GM12878 (cell line): Measurements from ENCODE around the gene ESR1. TPM values are rescaled to one million over a fixed set of nuclear protein-coding genes. Genes with fewer than 3 reads are reported as not detected.

Source experiments
- ATAC-seq: fragments of 200-7000 bp; cut with Tn5 transposase; 3 replicates; pipeline ENCODE4 v1.9.1; 2020; ENCODE audit warnings: mild to moderate bottlenecking, moderate library complexity
- BruUV-seq: library from RNA; stranded (reverse); fragments of 400-500 nt; replicated peaks from 2 replicates; lab custom pipeline; 2021; lab: Mats Ljungman, UMichigan
- CTCF ChIA-PET: fragments of 300-600 bp; sonication (Branson Sonifier 250); formaldehyde crosslinking; extraction: SDS; loops from one replicate; lab custom pipeline; 2021; ENCODE audit warnings: inconsistent platforms; lab: Yijun Ruan, JAX
- POLR2A ChIA-PET: fragments of 350-600 bp; formaldehyde crosslinking; extraction: SDS; loops from one replicate; lab custom pipeline; 2021; ENCODE audit warnings: inconsistent platforms; lab: Charles Lee
- RAD21 ChIA-PET: fragments of 300-600 bp; sonication (Branson Sonifier 250); formaldehyde crosslinking; loops from one replicate; lab custom pipeline; 2023; ENCODE audit warnings: antibody characterized with exemption; ENCODE audit not compliant: unreplicated experiment; lab: Charles Lee
- SMC1A ChIA-PET: fragments of 300-600 bp; sonication (Branson Sonifier 250); formaldehyde crosslinking; loops from one replicate; lab custom pipeline; 2023; ENCODE audit not compliant: unreplicated experiment, uncharacterized antibody; lab: Charles Lee
- DNase-seq: peaks from one replicate; pipeline ENCODE4 v3.0.0-alpha.2; 2011; ENCODE audit warnings: low read depth, low spot score
- FAIRE-seq: peaks from 3 replicates; lab custom pipeline; 2011; peaks lifted over from hg19 to GRCh38; lab: Jason Lieb, UNC
- H2AFZ ChIP-seq: 2 replicates; pipeline ENCODE4 v1.6.0; 2011; ENCODE audit warnings: low read depth, low read length, control low read depth; ENCODE audit not compliant: control insufficient read depth
- H3K27ac ChIP-seq: 2 replicates; pipeline ENCODE4 v1.5.1; 2011; ENCODE audit warnings: control low read depth; ENCODE audit not compliant: control insufficient read depth, insufficient read depth
- H3K27me3 ChIP-seq, 2 experiments: replicated peaks in 1 of 2; 2 replicates each; pipeline versions ENCODE4 v1.6.0 to v1.6.1; 2011; ENCODE audit warnings: low read length in 1 of 2; ENCODE audit not compliant: control insufficient read depth in 2 of 2, insufficient read depth in 2 of 2
- H3K36me3 ChIP-seq, 2 experiments: 2 replicates each; pipeline ENCODE4 v1.5.1; 2011; ENCODE audit warnings: low read length in 1 of 2; ENCODE audit not compliant: control insufficient read depth in 2 of 2, insufficient read depth in 2 of 2
- H3K4me1 ChIP-seq: 2 replicates; pipeline ENCODE4 v1.6.1; 2011; ENCODE audit warnings: mild to moderate bottlenecking, low read length, moderate library complexity, mixed read lengths; ENCODE audit not compliant: control insufficient read depth, insufficient read depth
- H3K4me2 ChIP-seq: 2 replicates; pipeline ENCODE4 v1.6.0; 2011; ENCODE audit warnings: control low read depth; ENCODE audit not compliant: control insufficient read depth, insufficient read depth
- H3K4me3 ChIP-seq: fragments of 200-600 bp; sonication (generic); 2 replicates; pipeline ENCODE4 v1.5.1; 2016
- H3K79me2 ChIP-seq: 2 replicates; pipeline ENCODE4 v1.6.0; 2011; ENCODE audit warnings: low read length; ENCODE audit not compliant: control insufficient read depth, insufficient read depth
- H3K9ac ChIP-seq: 2 replicates; pipeline ENCODE4 v1.8.0; 2011; ENCODE audit warnings: low read length, control low read depth, mixed read lengths; ENCODE audit not compliant: control insufficient read depth, insufficient read depth
- H3K9me3 ChIP-seq: replicated peaks from 3 replicates; pipeline ENCODE4 v1.5.1; 2011; ENCODE audit warnings: mild to moderate bottlenecking, low read length; ENCODE audit not compliant: control insufficient read depth, insufficient read depth
- H4K20me1 ChIP-seq: 2 replicates; pipeline ENCODE4 v1.6.0; 2011; ENCODE audit not compliant: control insufficient read depth, insufficient read depth
- BMI1 ChIP-seq: fragments of 450-650 bp; IDR thresholded peaks from 2 replicates; pipeline ENCODE4 v1.6.1; 2016; ENCODE audit warnings: mild to moderate bottlenecking, moderate library complexity, borderline replicate concordance
- IKZF2 ChIP-seq, 2 experiments: fragments of 450-650 bp; IDR thresholded peaks; 2 replicates each; pipeline ENCODE4 v1.6.1; 2017; ENCODE audit warnings: mild to moderate bottlenecking in 2 of 2, moderate library complexity in 2 of 2
- MEF2A ChIP-seq: IDR thresholded peaks from 2 replicates; pipeline ENCODE4 v1.6.1; 2011; ENCODE audit warnings: low read depth, mild to moderate bottlenecking, low read length, moderate library complexity; ENCODE audit not compliant: insufficient read depth
- NR2C2 ChIP-seq: IDR thresholded peaks from 2 replicates; pipeline ENCODE4 v1.6.1; 2011; ENCODE audit warnings: borderline replicate concordance, low read depth; ENCODE audit not compliant: control insufficient read depth, insufficient read length
- PML ChIP-seq: IDR thresholded peaks from 2 replicates; pipeline ENCODE4 v1.6.1; 2012; ENCODE audit warnings: low read length, inconsistent platforms
- RBBP5 ChIP-seq: fragments of 200-600 bp; sonication (generic); conservative IDR thresholded peaks from 2 replicates; pipeline ENCODE4 v1.6.1; 2016
- SIN3A ChIP-seq: IDR thresholded peaks from 2 replicates; pipeline ENCODE4 v1.6.1; 2012; ENCODE audit warnings: low read depth, low read length, improper control_type of control experiment
- WGBS: methylation state at CpG from one replicate; pipeline ENCODE4 v1.1.6; 2016; ENCODE audit warnings: low lambda C conversion rate; ENCODE audit not compliant: insufficient replicate concordance, insufficient coverage; ENCODE audit errors: missing lambda C conversion rate; 5-methylcytosine and 5-hydroxymethylcytosine counted together
- in situ Hi-C: fragments of 300-500 bp; cut with MboI; formaldehyde crosslinking; loops from 9 replicates; pipeline ENCODE4 v1.14.3; 2018; ENCODE audit warnings: mixed read lengths
- intact Hi-C: fragments of 100-400 bp; cut with micrococcal nuclease; formaldehyde crosslinking; loops from one replicate; pipeline ENCODE4 v1.14.2; 2022; ENCODE audit not compliant: unreplicated experiment
- polyA plus RNA-seq, 11 experiments: library from polyadenylated mRNA; depleted of rRNA in 4 of 11; unstranded in 6 of 11; stranded (reverse) in 5 of 11; fragments of >200 nt; fragmentation: Nextera tagmentation in 4 of 11; fragmentation: Illumina TruSeq in 1 of 11; extraction: Ambion mirVana in 4 of 11; extraction: Trizol in 1 of 11; gene quantifications; 1 replicate in 1 of 11; 2 replicates in 10 of 11; pipeline versions ENCODE4 v1.2.1 to v1.2.3, GENCODE V29; 2011 to 2016; ENCODE audit warnings: inconsistent platforms in 2 of 11, missing spikeins in 2 of 11, low read depth in 1 of 11
- total RNA-seq, 4 experiments: library from RNA; depleted of rRNA in 3 of 4; stranded (reverse); fragments of >200 nt in 3 of 4; fragmentation: Illumina TruSeq in 1 of 4; extraction: Trizol in 1 of 4; gene quantifications; 2 replicates each; pipeline versions ENCODE4 v1.2.1 to v1.2.3, GENCODE V29; 2013 to 2021
- TF ChIP-seq, protein P1 (sequence below): fragments of 450-650 bp; IDR thresholded peaks from 2 replicates; pipeline ENCODE4 v1.6.1; 2017; ENCODE audit warnings: antibody characterized with exemption, mild to moderate bottlenecking, moderate library complexity
- TF ChIP-seq, protein P2 (sequence below): IDR thresholded peaks from 2 replicates; pipeline ENCODE4 v1.6.1; 2012; ENCODE audit warnings: improper control_type of control experiment, low read depth, low read length; ENCODE audit not compliant: insufficient replicate concordance
- TF ChIP-seq, protein P3 (sequence below): fragments of 450-650 bp; conservative IDR thresholded peaks from 2 replicates; pipeline ENCODE4 v1.6.1; 2017; ENCODE audit warnings: mild to moderate bottlenecking, moderate library complexity

The ESR1 gene
- total and polyA plus RNA-seq, 10 of the 15 experiments (the other 5 are each of a cell fraction or from before 2014, with no cell fraction given): 0.03 to 0.51 (median 0.21) TPM; not detected in 4

DNA sequence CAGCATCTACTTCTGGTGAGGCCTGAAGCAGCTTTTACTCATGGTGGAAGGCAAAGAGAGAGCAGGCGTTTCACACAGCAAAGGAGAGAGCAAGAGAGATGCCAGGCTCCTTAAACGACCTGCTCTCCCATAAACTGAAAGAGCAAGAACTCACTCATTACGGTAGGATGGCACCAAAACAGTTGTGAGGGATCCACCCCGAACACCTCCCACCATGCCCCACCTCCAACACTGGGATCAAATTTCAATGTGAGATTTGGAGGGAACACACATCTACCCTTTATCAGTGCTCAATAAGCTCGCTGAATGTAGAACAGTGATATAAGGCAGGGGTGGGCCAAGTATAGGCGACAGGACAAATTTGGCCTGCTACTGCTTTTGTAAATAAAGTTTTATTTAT is 244.6 kb downstream of the ESR1 start:
- Histone ChIP-seq H4K20me1 (no peaks in the 10 kb centered on the region), H3K9ac (no peak overlapping the region), H2AFZ (no peak overlapping the region), H3K36me3 (no peaks in the 10 kb centered on the region), H3K79me2 (no peaks in the 10 kb centered on the region), H3K4me2 (no peak overlapping the region), H3K4me3 (no peak overlapping the region), H3K9me3 (no peaks in the 10 kb centered on the region), H3K27ac (no peak overlapping the region), H3K27me3 (no peaks in the 10 kb centered on the region; a peak in 1 of 4 replicates), H3K4me1 (no peaks in the 10 kb centered on the region)
- ChIA-PET SMC1A (no interaction called here), RAD21 (no interaction called here), POLR2A (interaction anchor here (0.5 kb wide), 1 partner anchor 33 kb away, joined by 4 read pairs; no protein-coding TSS in a partner anchor), CTCF (interaction anchor here (1.6 kb wide), 1 partner anchor 72 kb away, joined by 3 read pairs; no protein-coding TSS in a partner anchor)
- WGBS: 16% methylated on average over 6 of the region's 6 CpGs
- ATAC-seq: no peak
- no peak for DNase-seq
- BruUV-seq: no TSS peak
- intact Hi-C loops: no loop called here
- no peak for FAIRE-seq
- in situ Hi-C loops: no loop called here
- TF ChIP-seq, protein P1, sequence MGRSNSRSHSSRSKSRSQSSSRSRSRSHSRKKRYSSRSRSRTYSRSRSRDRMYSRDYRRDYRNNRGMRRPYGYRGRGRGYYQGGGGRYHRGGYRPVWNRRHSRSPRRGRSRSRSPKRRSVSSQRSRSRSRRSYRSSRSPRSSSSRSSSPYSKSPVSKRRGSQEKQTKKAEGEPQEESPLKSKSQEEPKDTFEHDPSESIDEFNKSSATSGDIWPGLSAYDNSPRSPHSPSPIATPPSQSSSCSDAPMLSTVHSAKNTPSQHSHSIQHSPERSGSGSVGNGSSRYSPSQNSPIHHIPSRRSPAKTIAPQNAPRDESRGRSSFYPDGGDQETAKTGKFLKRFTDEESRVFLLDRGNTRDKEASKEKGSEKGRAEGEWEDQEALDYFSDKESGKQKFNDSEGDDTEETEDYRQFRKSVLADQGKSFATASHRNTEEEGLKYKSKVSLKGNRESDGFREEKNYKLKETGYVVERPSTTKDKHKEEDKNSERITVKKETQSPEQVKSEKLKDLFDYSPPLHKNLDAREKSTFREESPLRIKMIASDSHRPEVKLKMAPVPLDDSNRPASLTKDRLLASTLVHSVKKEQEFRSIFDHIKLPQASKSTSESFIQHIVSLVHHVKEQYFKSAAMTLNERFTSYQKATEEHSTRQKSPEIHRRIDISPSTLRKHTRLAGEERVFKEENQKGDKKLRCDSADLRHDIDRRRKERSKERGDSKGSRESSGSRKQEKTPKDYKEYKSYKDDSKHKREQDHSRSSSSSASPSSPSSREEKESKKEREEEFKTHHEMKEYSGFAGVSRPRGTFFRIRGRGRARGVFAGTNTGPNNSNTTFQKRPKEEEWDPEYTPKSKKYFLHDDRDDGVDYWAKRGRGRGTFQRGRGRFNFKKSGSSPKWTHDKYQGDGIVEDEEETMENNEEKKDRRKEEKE: no peak
- TF ChIP-seq, protein P2, sequence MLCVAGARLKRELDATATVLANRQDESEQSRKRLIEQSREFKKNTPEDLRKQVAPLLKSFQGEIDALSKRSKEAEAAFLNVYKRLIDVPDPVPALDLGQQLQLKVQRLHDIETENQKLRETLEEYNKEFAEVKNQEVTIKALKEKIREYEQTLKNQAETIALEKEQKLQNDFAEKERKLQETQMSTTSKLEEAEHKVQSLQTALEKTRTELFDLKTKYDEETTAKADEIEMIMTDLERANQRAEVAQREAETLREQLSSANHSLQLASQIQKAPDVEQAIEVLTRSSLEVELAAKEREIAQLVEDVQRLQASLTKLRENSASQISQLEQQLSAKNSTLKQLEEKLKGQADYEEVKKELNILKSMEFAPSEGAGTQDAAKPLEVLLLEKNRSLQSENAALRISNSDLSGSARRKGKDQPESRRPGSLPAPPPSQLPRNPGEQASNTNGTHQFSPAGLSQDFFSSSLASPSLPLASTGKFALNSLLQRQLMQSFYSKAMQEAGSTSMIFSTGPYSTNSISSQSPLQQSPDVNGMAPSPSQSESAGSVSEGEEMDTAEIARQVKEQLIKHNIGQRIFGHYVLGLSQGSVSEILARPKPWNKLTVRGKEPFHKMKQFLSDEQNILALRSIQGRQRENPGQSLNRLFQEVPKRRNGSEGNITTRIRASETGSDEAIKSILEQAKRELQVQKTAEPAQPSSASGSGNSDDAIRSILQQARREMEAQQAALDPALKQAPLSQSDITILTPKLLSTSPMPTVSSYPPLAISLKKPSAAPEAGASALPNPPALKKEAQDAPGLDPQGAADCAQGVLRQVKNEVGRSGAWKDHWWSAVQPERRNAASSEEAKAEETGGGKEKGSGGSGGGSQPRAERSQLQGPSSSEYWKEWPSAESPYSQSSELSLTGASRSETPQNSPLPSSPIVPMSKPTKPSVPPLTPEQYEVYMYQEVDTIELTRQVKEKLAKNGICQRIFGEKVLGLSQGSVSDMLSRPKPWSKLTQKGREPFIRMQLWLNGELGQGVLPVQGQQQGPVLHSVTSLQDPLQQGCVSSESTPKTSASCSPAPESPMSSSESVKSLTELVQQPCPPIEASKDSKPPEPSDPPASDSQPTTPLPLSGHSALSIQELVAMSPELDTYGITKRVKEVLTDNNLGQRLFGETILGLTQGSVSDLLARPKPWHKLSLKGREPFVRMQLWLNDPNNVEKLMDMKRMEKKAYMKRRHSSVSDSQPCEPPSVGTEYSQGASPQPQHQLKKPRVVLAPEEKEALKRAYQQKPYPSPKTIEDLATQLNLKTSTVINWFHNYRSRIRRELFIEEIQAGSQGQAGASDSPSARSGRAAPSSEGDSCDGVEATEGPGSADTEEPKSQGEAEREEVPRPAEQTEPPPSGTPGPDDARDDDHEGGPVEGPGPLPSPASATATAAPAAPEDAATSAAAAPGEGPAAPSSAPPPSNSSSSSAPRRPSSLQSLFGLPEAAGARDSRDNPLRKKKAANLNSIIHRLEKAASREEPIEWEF: no peak
- TF ChIP-seq SIN3A (no peak), PML (no peak), NR2C2 (no peak), IKZF2 (IDR thresholded peaks at IDR 0.05) (no peak), BMI1 (no peak), RBBP5 (no peak), MEF2A (no peak)
- TF ChIP-seq, protein P3, sequence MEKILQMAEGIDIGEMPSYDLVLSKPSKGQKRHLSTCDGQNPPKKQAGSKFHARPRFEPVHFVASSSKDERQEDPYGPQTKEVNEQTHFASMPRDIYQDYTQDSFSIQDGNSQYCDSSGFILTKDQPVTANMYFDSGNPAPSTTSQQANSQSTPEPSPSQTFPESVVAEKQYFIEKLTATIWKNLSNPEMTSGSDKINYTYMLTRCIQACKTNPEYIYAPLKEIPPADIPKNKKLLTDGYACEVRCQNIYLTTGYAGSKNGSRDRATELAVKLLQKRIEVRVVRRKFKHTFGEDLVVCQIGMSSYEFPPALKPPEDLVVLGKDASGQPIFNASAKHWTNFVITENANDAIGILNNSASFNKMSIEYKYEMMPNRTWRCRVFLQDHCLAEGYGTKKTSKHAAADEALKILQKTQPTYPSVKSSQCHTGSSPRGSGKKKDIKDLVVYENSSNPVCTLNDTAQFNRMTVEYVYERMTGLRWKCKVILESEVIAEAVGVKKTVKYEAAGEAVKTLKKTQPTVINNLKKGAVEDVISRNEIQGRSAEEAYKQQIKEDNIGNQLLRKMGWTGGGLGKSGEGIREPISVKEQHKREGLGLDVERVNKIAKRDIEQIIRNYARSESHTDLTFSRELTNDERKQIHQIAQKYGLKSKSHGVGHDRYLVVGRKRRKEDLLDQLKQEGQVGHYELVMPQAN: no peak
